Measurements from ENCODE around the gene PHLDB1. TPM values are rescaled to one million over a fixed set of nuclear protein-coding genes. Genes with fewer than 3 reads are reported as not detected.
"Not testable (repeated sequence)": the region's sequence is repeated elsewhere in the genome, so short reads cannot be mapped to it uniquely, and the experiment has no call there.

PHLDB1 gene
- total RNA-seq, 1 donor from 2014 or later, result 179 TPM

GRCh38 chr11:118673361-118674081 is 66.1 kb downstream of the PHLDB1 start:
- peaks cover 5% of the 10 kb centered on the region for H3K27me3 Mint-ChIP-seq (ENCODE audit: low read depth, unreplicated experiment)
- no peaks in the 10 kb centered on the region for H3K4me1 Mint-ChIP-seq (ENCODE audit: low read depth, unreplicated experiment)
- FAIRE-seq, result no peak
- no peaks in the 10 kb centered on the region for H4K20me1 ChIP-seq (ENCODE audit: insufficient read depth, low read length)
- H3K9me3 ChIP-seq (ENCODE audit: insufficient read depth, low read depth, low read length), result no peaks in the 10 kb centered on the region
- peaks cover 3% of the 10 kb centered on the region for H3K9me3 Mint-ChIP-seq (ENCODE audit: unreplicated experiment)
- H3K27ac ChIP-seq (ENCODE audit: low read depth, low read length), result no peak overlapping the region
- H3K4me1 ChIP-seq (ENCODE audit: insufficient read depth, low read length), result no peaks in the 10 kb centered on the region
- H3K9ac ChIP-seq (ENCODE audit: low read length), result no peak overlapping the region
- no peak overlapping the region for H3K4me2 ChIP-seq (ENCODE audit: low read length)
- no peaks in the 10 kb centered on the region for H3K36me3 ChIP-seq (ENCODE audit: insufficient read depth, low read length)
- DNase-seq (ENCODE audit: low read depth), result no peak
- H3K4me3 Mint-ChIP-seq (ENCODE audit: unreplicated experiment), result no peak overlapping the region
- H3K27ac Mint-ChIP-seq (ENCODE audit: unreplicated experiment), result no peak overlapping the region
- peaks cover 2% of the 10 kb centered on the region for H3K36me3 Mint-ChIP-seq (ENCODE audit: low read depth, unreplicated experiment)
- H3K27me3 ChIP-seq (ENCODE audit: insufficient read depth, low read length), result peaks cover 9% of the 10 kb centered on the region
- no peak overlapping the region for H3K4me3 ChIP-seq (ENCODE audit: insufficient read depth, low read depth, low read length)
- no peaks in the 10 kb centered on the region for H3K79me2 ChIP-seq (ENCODE audit: insufficient read depth, low read length)
- H2AFZ ChIP-seq (ENCODE audit: low read depth, low read length), result no peak overlapping the region
- no peak for TF ChIP-seq EZH2 (IDR thresholded peaks at IDR 0.05; ENCODE audit: insufficient read depth, low read length)
- TF ChIP-seq CTCF (IDR thresholded peaks at IDR 0.05; ENCODE audit: insufficient read depth, low read depth, low read length), result no peak

- H3K27me3 ChIP-seq (ENCODE audit: insufficient read depth, low read length), result peaks cover 9% of the 10 kb centered on the region
- TF ChIP-seq CTCF (IDR thresholded peaks at IDR 0.05; ENCODE audit: insufficient read depth, low read depth, low read length) (no peak), EZH2 (IDR thresholded peaks at IDR 0.05; ENCODE audit: insufficient read depth, low read length) (no peak)
- no peaks in the 10 kb centered on the region for H3K36me3 ChIP-seq (ENCODE audit: insufficient read depth, low read length)
- no peaks in the 10 kb centered on the region for H4K20me1 ChIP-seq (ENCODE audit: insufficient read depth, low read length)
- Mint-ChIP-seq H3K4me1 (ENCODE audit: low read depth, unreplicated experiment) (no peaks in the 10 kb centered on the region), H3K4me3 (ENCODE audit: unreplicated experiment) (no peak overlapping the region), H3K27ac (ENCODE audit: unreplicated experiment) (no peak overlapping the region), H3K36me3 (ENCODE audit: low read depth, unreplicated experiment) (peaks cover 2% of the 10 kb centered on the region), H3K9me3 (ENCODE audit: unreplicated experiment) (peaks cover 3% of the 10 kb centered on the region), H3K27me3 (ENCODE audit: low read depth, unreplicated experiment) (peaks cover 8% of the 10 kb centered on the region)
- no peak overlapping the region for H2AFZ ChIP-seq (ENCODE audit: low read depth, low read length)
- no peak overlapping the region for H3K4me2 ChIP-seq (ENCODE audit: low read length)
- no peaks in the 10 kb centered on the region for H3K4me1 ChIP-seq (ENCODE audit: insufficient read depth, low read length)
- no peak overlapping the region for H3K4me3 ChIP-seq (ENCODE audit: insufficient read depth, low read depth, low read length)
- no peaks in the 10 kb centered on the region for H3K79me2 ChIP-seq (ENCODE audit: insufficient read depth, low read length)
- FAIRE-seq, result no peak
- H3K27ac ChIP-seq (ENCODE audit: low read depth, low read length), result no peak overlapping the region
- H3K9ac ChIP-seq (ENCODE audit: low read length), result no peak overlapping the region
- DNase-seq (ENCODE audit: low read depth), result no peak
- H3K9me3 ChIP-seq (ENCODE audit: insufficient read depth, low read depth, low read length), result no peaks in the 10 kb centered on the region
Measured at GRCh38 chr11:118674082-118674435, 66.6 kb downstream of the PHLDB1 start.

GRCh38 chr11:118677977-118678376 is 70.6 kb downstream of the PHLDB1 start:
- H3K9me3 ChIP-seq (ENCODE audit: insufficient read depth, low read depth, low read length), result no peaks in the 10 kb centered on the region
- FAIRE-seq (no peak), DNase-seq (ENCODE audit: low read depth) (no peak)
- H3K4me1 Mint-ChIP-seq (ENCODE audit: low read depth, unreplicated experiment), result no peaks in the 10 kb centered on the region
- peaks cover 7% of the 10 kb centered on the region for H3K27me3 ChIP-seq (ENCODE audit: insufficient read depth, low read length)
- no peak overlapping the region for H3K4me3 Mint-ChIP-seq (ENCODE audit: unreplicated experiment)
- H3K4me3 ChIP-seq (ENCODE audit: insufficient read depth, low read depth, low read length), result no peak overlapping the region
- H3K27me3 Mint-ChIP-seq (ENCODE audit: low read depth, unreplicated experiment), result peaks cover 13% of the 10 kb centered on the region
- no peaks in the 10 kb centered on the region for H3K4me1 ChIP-seq (ENCODE audit: insufficient read depth, low read length)
- no peak overlapping the region for H3K9ac ChIP-seq (ENCODE audit: low read length)
- H3K27ac ChIP-seq (ENCODE audit: low read depth, low read length), result no peak overlapping the region
- no peak overlapping the region for H2AFZ ChIP-seq (ENCODE audit: low read depth, low read length)
- H3K27ac Mint-ChIP-seq (ENCODE audit: unreplicated experiment), result peak overlapping the region; percentile 20
- no peaks in the 10 kb centered on the region for H3K79me2 ChIP-seq (ENCODE audit: insufficient read depth, low read length)
- peaks cover 2% of the 10 kb centered on the region for H3K36me3 Mint-ChIP-seq (ENCODE audit: low read depth, unreplicated experiment)
- TF ChIP-seq CTCF (IDR thresholded peaks at IDR 0.05; ENCODE audit: insufficient read depth, low read depth, low read length) (no peak), EZH2 (IDR thresholded peaks at IDR 0.05; ENCODE audit: insufficient read depth, low read length) (no peak)
- H4K20me1 ChIP-seq (ENCODE audit: insufficient read depth, low read length), result no peaks in the 10 kb centered on the region
- H3K9me3 Mint-ChIP-seq (ENCODE audit: unreplicated experiment), result peaks cover 3% of the 10 kb centered on the region
- no peak overlapping the region for H3K4me2 ChIP-seq (ENCODE audit: low read length)
- no peaks in the 10 kb centered on the region for H3K36me3 ChIP-seq (ENCODE audit: insufficient read depth, low read length)

- not testable (repeated sequence) for H3K9me3 Mint-ChIP-seq (ENCODE audit: unreplicated experiment); H3K36me3 Mint-ChIP-seq (ENCODE audit: low read depth, unreplicated experiment); H3K27ac ChIP-seq (ENCODE audit: low read depth, low read length); H3K4me2 ChIP-seq (ENCODE audit: low read length); H3K9ac ChIP-seq (ENCODE audit: low read length); FAIRE-seq; H3K79me2 ChIP-seq (ENCODE audit: insufficient read depth, low read length); H3K4me3 Mint-ChIP-seq (ENCODE audit: unreplicated experiment); H4K20me1 ChIP-seq (ENCODE audit: insufficient read depth, low read length); DNase-seq (ENCODE audit: low read depth); H3K9me3 ChIP-seq (ENCODE audit: insufficient read depth, low read depth, low read length); H3K36me3 ChIP-seq (ENCODE audit: insufficient read depth, low read length); H2AFZ ChIP-seq (ENCODE audit: low read depth, low read length); H3K27ac Mint-ChIP-seq (ENCODE audit: unreplicated experiment); H3K4me3 ChIP-seq (ENCODE audit: insufficient read depth, low read depth, low read length); H3K4me1 Mint-ChIP-seq (ENCODE audit: low read depth, unreplicated experiment); H3K4me1 ChIP-seq (ENCODE audit: insufficient read depth, low read length); H3K27me3 ChIP-seq (ENCODE audit: insufficient read depth, low read length)
- H3K27me3 Mint-ChIP-seq (ENCODE audit: low read depth, unreplicated experiment), result peaks cover 10% of the 10 kb centered on the region
Measured at GRCh38 chr11:118678908-118679307, 71.5 kb downstream of the PHLDB1 start.

Data from astrocyte (in vitro differentiated cells and primary cell).